GM19455 (cell line): Measurements from ENCODE around the gene KRTAP5-7.
"Not testable (repeated sequence)": the region's sequence is repeated elsewhere in the genome, so short reads cannot be mapped to it uniquely, and the experiment has no call there.

ENCODE experiments used
- ATAC-seq: cut with Tn5 transposase; IDR thresholded peaks from one replicate; pipeline ENCODE4 v1.9.1; 2021; ENCODE audit not compliant: unreplicated experiment

Gene KRTAP5-7

DNA sequence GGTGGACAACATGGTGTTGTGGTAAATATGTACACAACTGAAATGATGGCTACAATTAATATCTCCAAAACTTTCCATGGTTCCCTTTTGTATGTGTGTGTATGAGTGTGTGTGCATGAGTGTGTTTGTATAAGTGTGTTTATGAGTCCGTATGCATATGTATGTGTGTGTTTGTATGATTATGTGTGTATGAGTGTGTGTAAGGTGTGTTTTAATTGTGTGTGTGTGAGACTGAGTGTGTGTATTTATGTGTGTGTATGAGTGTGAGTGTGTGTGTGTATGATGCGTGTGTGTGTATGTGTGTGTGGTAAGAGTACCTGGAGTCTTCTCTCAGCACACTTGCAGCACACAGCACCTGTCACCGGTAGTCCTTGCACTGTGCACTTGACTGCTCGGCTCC is 29.0 kb downstream of the KRTAP5-7 start:
- no peak for ATAC-seq

DNA sequence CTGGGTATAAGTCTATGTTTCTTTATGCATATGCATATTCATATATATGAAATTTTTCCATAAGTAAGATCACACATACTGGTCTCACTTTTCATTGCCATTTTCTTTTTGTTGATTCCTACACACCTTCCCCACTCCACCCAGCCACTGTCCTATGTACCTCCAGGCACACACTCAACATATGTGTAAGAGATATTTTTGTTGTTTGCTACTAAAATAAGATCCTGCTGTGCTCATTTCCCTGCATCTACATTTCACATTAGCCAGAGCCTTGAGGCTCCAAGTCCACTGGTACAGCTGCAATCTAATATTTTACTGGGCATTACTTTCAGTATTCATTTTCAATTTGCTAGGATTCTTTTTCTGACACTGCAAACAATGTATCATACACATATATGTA is 30.2 kb downstream of the KRTAP5-7 start:
- no peak for ATAC-seq

DNA sequence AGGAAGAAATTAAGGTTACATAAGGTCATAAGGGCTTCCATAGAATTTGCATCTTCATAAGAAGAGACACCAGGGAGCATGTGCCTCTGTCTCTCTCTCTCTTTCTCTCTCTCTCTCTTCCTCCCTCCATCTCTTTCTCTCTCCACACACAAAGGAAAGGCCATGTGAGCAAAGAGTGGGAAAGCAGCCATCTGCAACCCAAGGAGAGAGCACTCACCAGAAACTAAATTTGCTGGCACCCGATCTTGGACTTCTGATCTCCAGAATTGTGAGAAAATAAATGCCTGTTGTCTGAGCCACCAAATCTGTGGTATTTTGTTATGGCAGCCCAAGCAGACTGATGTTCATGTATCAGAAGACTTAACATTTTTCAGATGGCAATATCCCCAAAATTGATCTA is 31.9 kb downstream of the KRTAP5-7 start:
- ATAC-seq, result no peak

DNA sequence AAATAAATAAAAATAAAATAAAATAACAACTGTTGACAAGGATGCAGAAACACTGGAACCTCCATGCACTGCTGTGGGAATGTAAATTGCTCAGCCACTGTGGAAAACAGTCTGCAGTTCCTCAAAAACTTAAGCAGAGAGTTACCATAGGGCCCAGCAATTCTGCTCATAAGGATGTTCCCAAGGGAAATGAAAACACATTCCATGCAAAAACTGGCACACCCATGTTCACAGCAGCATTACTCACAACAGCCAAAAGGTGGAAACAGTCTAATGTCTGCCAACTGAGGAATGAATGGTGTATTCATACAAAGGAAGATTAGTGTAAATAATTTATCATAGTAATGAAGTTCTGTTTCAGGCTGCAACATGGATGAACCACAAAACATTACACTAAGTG is 35.1 kb downstream of the KRTAP5-7 start:
- ATAC-seq, result no peak

DNA sequence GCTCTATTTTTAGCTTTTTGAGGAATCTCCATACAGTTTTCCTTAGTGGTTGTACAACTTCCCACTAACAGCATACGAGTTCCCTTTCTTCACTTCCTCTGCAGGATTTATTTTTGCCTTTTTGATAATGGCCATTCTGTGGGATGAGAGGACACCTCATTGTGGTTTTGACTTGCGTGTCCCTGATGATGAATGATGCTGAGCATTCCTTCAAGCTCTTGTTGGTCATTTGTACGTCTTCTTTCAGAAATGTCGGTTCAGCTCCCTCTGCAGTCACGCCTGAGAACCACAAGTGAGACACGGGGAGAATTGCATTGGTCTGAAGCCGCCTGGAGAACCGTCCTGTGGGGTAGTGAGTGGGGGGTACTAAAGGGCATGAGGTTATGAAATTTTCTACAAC is 36.3 kb downstream of the KRTAP5-7 start:
- no peak for ATAC-seq

DNA sequence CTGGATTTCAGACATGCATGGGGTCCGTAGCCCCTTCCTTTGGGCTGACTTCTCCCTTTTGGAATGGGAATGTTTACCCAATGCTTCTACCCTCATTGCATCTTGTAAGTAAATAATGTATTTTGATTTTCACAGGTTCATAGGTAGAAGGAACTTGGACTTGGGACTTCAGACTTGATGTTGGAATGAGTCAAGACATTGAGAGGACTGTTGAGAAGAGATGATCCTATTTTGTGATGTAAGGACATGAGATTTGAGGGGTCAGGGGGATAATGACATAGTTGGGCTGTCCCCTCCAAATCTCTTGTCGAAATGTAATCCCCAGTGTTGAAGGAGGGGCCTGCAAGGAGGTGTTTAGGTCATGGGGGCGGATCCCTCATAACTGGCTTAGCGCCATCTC is 37.4 kb downstream of the KRTAP5-7 start:
- no peak for ATAC-seq

DNA sequence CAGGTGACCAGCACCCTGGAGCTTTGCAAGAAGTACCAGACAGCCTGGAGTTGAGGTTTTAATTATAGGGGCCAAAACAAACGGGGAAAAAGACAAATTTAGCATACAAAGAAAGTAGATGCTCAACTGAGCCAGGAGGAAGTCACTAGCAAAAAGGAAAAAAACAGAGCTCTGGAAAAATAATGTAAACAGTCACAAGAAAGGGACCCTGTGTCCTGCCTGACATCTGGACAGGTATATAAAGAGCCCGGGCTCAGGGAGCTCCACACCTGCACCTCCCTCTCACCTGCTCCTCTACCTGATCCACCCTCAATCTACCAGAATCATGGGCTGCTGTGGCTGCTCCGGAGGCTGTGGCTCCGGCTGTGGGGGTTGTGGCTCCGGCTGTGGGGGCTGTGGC is 38.2 kb downstream of the KRTAP5-7 start, which contains the start of gene KRTAP5-10:
KRTAP5-10 (plus strand) TSS at position 301 of the 400 bp plus-strand sequence; CDS start at position 326, 25 bp downstream.
- no peak for ATAC-seq

DNA sequence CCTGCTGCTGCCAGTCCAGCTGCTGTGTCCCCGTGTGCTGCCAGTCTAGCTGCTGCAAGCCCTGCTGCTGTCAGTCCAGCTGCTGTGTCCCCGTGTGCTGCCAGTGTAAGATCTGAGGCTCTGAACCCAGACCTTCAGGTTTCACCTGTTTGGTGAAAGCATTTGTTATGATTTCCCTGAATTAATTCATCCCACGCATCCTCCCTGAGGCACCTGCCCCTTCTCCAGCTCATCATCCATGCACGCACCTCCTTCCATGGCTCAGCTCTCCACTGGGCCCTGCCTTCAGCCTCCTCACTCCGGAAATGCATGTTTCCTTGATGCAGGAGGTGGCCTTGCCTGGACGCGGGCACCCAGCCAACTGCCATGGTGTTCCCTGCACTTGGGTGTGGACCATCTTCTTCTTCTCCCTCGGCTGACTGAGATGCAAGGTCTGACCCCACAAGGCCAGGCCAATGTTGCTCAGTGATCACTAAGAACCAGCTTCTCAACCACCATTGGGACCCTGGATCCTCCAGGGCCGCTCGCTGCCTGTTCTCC is 39.1 kb downstream of the KRTAP5-7 start:
- ATAC-seq, result no peak

DNA sequence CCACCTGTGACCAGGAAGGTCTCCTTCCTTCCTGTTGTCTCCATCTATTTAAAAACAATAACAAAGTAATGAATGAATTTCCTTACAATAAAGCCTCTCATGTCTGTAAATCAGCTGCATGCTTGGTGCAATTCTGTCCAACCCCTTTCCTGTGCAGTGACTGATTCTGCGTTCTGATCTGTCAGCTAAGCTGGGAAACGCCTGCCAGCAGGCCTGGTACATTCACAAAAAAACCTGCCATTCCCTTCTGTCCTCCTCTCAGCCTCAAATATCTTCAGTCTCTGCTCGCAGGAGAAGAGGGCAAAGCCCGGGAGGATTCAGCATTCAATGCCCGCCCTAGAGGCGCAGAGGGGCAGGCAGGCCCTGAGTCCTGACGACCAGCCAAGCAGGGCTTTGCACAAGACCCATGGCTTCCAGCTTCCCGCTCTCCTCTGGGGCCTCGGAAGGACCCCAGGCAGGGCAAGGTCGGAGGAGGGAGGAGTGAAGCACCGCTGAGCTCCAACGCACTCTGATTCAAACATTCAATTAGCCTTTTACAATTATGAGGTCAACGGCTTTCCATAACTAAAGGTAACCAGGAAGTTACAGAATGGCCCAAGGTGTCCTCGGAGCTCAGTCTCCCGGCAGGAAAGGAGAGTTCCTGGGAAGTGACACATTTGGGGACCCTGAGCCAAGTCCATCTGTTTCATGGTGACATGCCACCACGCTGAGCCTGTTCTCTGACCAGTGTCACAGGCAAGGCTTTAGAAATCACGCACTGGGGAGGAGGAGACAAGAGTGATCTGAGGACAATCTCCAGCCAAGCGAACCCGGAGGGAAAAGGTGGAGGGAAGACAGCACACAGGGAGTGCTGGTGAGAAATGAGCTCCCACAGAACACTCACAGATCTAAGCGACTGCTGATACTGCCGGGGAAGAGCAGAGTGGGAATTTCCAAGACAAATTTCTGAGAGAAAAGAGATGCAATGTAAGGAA is 39.8 kb downstream of the KRTAP5-7 start:
- not testable (repeated sequence) for ATAC-seq

DNA sequence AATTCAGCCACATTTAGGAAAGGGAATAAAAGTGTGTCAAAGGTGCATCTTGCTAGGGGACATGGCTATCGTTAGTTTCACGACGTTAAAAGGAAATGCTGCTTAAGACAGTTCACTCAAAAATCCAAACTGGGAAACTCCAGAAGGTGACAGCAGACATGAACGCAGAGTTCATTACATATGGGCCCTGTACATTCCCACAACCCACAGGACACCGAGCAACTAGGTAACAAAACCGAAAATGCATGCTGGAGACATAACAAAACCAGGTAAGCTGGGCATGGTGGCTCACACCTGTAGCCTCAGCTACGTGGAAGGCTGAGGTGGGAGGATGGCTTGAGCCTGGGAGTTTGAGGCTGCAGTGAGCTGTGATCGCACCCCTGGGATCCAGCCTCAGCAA is 40.6 kb downstream of the KRTAP5-7 start:
- ATAC-seq, result not testable (repeated sequence)

DNA sequence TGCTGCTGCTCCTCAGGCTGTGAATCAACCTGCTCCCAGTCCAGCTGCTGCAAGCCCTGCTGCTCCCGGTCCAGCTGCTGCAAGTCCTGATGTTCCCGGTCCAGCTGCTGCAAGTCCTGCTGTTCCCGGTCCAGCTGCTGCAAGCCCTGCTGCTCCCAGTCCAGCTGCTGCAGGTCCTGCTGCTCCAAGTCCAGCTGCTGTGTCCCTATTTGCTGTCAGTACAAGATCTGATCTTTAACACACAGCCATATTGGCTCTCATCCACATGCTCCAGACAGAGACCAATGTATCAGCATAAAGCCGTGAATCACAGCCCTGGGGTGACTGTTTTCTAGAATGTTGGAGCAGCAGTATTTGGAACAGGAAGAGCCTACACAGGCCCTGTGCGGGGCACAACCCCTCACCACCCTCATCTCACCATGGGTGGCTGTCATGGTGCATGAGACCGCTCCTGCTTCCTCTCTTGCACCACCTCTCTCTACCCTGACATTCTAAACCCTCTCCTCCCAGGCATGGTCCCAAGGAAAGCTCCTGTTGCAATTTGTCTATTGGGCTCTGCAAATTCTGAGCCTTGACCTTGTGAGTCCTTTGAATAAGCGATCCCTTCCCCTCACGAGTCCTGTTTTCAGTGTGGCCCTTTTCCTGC is 41.8 kb downstream of the KRTAP5-7 start:
- no peak for ATAC-seq

DNA sequence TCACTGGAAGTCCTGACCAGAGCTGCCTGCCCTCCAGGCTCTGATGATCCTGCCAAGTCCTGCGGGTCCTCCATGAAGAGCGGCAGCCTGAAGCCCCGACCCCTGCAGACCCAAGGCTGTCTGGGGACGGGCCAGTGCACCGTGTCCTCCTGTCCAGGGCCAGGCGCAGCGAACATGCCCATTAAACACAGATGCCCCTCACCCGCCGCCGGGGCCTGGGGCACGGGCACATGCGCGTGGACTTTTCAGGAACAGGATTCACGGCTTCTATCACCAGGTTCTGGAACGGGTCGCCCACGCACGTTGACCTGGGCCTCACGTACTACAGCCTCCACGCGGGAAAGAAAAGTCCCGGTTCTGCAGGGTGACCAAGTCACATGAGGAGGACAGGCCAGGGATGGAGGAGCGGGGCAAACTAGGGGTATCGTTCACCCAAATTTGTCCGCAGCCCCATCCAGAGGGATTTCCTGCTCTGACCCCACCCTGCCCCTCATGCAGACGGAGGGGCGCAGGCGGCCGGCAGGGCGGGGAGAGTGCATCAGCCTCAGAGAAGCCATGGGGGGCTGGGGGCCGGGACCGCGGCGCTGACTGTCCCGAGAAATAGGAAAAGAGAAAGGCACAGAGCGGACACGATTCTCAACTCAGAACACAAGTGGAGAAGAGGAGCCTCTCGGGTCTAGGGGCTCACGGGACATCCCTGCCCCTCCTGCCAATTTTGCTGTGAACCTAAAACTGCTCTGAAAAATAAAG is 44.2 kb downstream of the KRTAP5-7 start:
- ATAC-seq, result not testable (repeated sequence)

DNA sequence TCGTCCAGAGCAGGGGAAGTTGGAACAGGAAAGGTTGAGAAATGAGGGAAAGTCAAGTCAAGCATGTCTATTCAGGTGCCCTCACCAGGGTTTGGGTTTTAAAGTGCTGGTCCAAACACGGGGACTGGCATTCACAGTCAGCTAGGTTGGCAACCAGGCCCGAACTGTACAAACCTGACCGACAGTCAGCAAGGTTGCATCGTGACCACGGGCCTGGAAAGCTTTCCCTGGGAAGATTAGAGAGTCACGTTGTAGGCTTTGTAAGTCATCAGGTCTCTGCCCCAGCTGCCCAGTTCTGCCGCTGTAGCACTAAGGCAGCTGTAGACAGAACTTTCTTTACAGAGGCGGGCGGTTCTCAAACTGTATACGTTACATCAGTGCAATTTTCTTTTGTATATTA is 45.7 kb downstream of the KRTAP5-7 start:
- ATAC-seq, result no peak

DNA sequence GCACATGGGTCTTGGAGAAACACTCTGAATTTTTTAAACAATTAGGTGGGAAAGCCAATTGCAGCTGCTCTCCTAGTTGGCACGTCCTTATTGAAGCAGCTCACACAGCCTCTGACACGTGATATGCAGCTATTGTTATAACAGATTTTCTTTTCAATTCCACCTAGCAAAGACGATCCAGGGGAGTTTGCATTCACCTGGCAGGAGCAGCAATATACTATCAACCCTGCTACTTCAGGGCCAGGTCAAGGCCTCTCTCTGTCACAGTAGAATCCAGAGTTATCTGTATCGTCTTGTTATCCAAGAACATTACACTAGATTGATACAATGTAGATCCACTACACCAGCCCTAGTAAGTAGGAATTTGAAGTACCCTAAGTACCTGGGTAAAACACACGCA is 47.4 kb downstream of the KRTAP5-7 start:
- ATAC-seq, result no peak

DNA sequence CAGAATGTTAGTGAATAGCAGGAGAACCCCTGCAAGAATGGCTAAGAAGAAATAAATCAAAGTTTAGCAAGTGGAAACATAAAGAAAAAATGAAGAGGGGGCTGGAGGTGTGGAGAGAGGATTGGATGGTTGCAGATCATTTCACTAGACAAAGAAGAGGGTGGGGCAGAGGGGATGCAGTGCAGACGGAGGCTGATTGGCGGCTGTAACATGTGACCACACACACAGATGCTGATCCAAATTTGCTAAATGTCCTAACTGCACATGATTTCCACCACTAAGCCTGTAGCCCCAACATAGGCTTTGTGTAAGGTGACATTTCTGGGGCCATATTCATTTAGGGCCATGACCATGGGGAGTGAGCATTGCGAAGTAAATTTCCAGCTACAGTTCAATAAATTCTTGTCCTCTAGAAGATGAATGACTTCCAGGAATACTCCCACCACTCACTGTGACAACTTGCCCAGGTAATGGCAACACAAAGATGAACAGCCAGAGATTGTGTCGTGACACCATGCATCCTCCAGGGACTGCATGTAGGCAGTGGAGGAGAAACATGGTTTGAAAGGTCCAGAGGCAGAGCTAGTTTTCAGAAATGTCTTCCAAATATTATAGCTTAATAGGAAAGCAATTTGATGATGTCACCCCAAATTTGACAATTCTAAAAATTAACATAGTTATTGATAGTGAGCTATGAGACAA is 48.8 kb downstream of the KRTAP5-7 start:
- no peak for ATAC-seq

DNA sequence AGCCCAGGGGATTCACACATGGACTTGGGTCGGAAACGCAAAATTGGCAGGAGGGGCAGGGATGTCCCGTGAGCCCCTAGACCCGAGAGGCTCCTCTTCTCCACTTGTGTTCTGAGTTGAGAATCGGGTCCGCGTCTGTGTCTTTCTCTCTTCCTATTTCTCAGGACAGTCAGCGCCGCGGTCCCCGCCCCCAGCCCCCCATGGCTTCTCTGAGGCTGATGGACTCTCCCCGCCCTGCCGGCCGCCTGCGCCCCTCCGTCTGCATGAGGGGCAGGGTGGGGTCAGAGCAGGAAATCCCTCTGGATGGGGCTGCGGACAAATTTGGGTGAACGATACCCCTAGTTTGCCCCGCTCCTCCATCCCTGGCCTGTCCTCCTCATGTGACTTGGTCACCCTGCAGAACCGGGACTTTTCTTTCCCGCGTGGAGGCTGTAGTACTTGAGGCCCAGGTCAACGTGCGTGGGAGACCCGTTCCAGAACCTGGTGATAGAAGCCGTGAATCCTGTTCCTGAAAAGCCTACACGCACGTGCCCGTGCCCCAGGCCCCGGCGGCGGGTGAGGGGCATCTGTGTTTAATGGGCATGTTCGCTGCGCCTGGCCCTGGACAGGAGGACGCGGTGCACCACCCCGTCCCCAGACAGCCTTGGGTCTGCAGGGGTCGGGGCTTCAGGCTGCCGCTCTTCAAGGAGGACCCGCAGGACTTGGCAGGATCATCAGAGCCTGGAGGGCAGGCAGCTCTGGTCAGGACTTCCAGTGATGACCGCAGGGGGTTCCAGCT is 49.8 kb downstream of the KRTAP5-7 start:
- ATAC-seq, result not testable (repeated sequence)

DNA sequence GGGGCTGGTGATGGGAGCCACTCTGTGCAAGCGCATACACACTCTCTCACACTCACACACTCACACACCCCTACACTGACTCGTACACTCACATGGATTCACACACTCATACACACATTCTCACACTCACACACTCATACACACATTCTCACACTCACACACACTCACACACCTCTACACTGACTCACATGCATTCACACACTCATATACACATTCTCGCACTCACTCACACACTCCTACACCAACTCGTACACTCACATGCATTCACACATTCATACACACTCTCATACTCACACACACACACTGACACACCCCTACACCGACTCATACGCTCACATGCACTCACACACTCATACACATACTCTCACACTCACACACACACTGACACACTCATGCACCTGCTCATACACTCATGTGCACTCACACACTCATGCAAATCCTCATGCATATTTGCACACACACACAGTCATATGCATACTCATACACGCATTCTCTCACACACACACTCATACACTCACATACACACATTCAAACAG is 50.5 kb downstream of the KRTAP5-7 start:
- no peak for ATAC-seq
